MV-4-11 (cell line): ENCODE results near the gene NUTM1.
"Not testable (repeated sequence)": the region's sequence is repeated elsewhere in the genome, so short reads cannot be mapped to it uniquely, and the experiment has no call there.

Source experiments
- DNase-seq: peaks from one replicate; lab custom pipeline; 2025; lab: John Stamatoyannopoulos, UW

Gene NUTM1

GRCh38 chr15:34362047-34362773 is 19.1 kb downstream of the NUTM1 start:
- no peak for DNase-seq

GRCh38 chr15:34364041-34364440 is 20.9 kb downstream of the NUTM1 start:
- peak; percentile 20 for DNase-seq

GRCh38 chr15:34365091-34365825 is 22.1 kb downstream of the NUTM1 start:
- peak; percentile 41 for DNase-seq

GRCh38 chr15:34365836-34366235 is 22.7 kb downstream of the NUTM1 start:
- DNase-seq, result no peak

- peak; percentile 51 for DNase-seq
Observed at GRCh38 chr15:34366271-34367065, 23.4 kb downstream of the NUTM1 start.

- peak; percentile 78 for DNase-seq
Observed at GRCh38 chr15:34367101-34368081, 24.3 kb downstream of the NUTM1 start, which contains the start of gene LPCAT4. Gene LPCAT4 (minus strand): TSS chr15:34367196. CDS start chr15:34367100, 96 bp downstream.

GRCh38 chr15:34370129-34370528 is 27.0 kb downstream of the NUTM1 start:
- DNase-seq, result no peak

- DNase-seq, result no peak
Observed at GRCh38 chr15:34370643-34371042, 27.5 kb downstream of the NUTM1 start.

- DNase-seq, result no peak
Observed at GRCh38 chr15:34373951-34374350, 30.8 kb downstream of the NUTM1 start.

GRCh38 chr15:34374816-34375215 is 31.7 kb downstream of the NUTM1 start:
- DNase-seq, result no peak

GRCh38 chr15:34375541-34375940 is 32.4 kb downstream of the NUTM1 start:
- DNase-seq, result not testable (repeated sequence)

- DNase-seq, result no peak
Observed at GRCh38 chr15:34376856-34377255, 33.7 kb downstream of the NUTM1 start.

GRCh38 chr15:34380491-34380890 is 37.4 kb downstream of the NUTM1 start:
- not testable (repeated sequence) for DNase-seq

GRCh38 chr15:34381829-34382521 is 38.9 kb downstream of the NUTM1 start:
- not testable (repeated sequence) for DNase-seq

GRCh38 chr15:34389594-34390086 is 46.5 kb downstream of the NUTM1 start:
- DNase-seq, result not testable (repeated sequence)

GRCh38 chr15:34392981-34393380 is 49.9 kb downstream of the NUTM1 start:
- DNase-seq, result not testable (repeated sequence)

- DNase-seq, result not testable (repeated sequence)
Observed at GRCh38 chr15:34397637-34398259, 54.6 kb downstream of the NUTM1 start.

- DNase-seq, result not testable (repeated sequence)
Observed at GRCh38 chr15:34403160-34403598, 60.1 kb downstream of the NUTM1 start.

- not testable (repeated sequence) for DNase-seq
Observed at GRCh38 chr15:34403899-34404298, 60.8 kb downstream of the NUTM1 start.
